ENCODE measurements around the gene FRMD4A. TPM values are rescaled to one million over a fixed set of nuclear protein-coding genes. Genes with fewer than 3 reads are reported as not detected.

The FRMD4A gene
- total and polyA plus RNA-seq, 10 of the 15 experiments (the other 5 are each of a cell fraction or from before 2014, with no cell fraction given), result 17.8 to 75.2 (median 39.1) TPM

DNA sequence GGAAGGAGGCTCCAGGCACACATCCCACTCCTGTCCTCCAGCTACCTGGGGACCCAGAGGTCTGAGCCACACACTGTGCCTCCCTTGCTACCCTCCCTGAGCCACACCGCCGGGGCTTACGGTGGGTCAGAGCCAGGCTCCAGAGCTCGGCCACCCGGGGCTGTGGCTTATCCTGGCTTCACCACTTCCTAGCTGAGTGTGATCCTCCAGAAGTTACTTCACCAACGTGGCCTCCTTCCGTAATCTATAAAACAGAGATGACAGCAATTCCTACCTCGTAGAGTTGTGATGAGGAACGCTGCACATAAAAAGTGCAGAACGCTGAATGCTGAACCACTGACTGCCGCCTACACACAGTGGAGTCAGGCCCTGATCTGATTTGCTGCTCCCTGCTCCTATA is 458.9 kb downstream of the FRMD4A start:
- ChIA-PET SMC1A (ENCODE audit: uncharacterized antibody, unreplicated experiment) (interaction anchor here (1.4 kb wide), 1 partner anchor 83 kb away, joined by 4 read pairs; no protein-coding TSS in a partner anchor), RAD21 (ENCODE audit: unreplicated experiment) (interaction anchor here (1.3 kb wide), 1 partner anchor 40 kb away, joined by 3 read pairs; no protein-coding TSS in a partner anchor), POLR2A (interaction anchor here (1.1 kb wide), 1 partner anchor 110 kb away, joined by 3 read pairs; no protein-coding TSS in a partner anchor), CTCF (interaction anchor here (1.4 to 1.6 kb wide), 2 partner anchors 12 to 16 kb away, joined by 3 read pairs; no protein-coding TSS in a partner anchor)
- H3K4me1 ChIP-seq (ENCODE audit: control insufficient read depth, insufficient read depth, low read length), result peaks cover 5% of the 10 kb centered on the region; the same call in 1 of the 2 replicates
- H3K27me3 ChIP-seq (replicated peaks in 1 of 2; ENCODE audit: control insufficient read depth in 2 of 2, insufficient read depth in 2 of 2, low read length in 1 of 2), result no peaks in the 10 kb centered on the region
- no peaks in the 10 kb centered on the region for H3K79me2 ChIP-seq (ENCODE audit: control insufficient read depth, insufficient read depth, low read length)
- no peak overlapping the region for H3K9ac ChIP-seq (ENCODE audit: control insufficient read depth, insufficient read depth, low read length)
- FAIRE-seq, result no peak
- no peak overlapping the region for H3K27ac ChIP-seq (ENCODE audit: control insufficient read depth, insufficient read depth)
- DNase-seq (ENCODE audit: low read depth, low spot score), result no peak
- H3K36me3 ChIP-seq (ENCODE audit: control insufficient read depth in 2 of 2, insufficient read depth in 2 of 2, low read length in 1 of 2), result no peaks in the 10 kb centered on the region
- in situ Hi-C loops (cut with MboI) (no loop called here), intact Hi-C loops (cut with micrococcal nuclease; ENCODE audit: unreplicated experiment) (no loop called here)
- 66% methylated on average over 11 of the region's 11 CpGs for WGBS (ENCODE audit: insufficient coverage, insufficient replicate concordance, low lambda C conversion rate, missing lambda C conversion rate)
- no peaks in the 10 kb centered on the region; the same call in 2 of the 3 replicates for H3K9me3 ChIP-seq (replicated peaks; ENCODE audit: control insufficient read depth, insufficient read depth, low read length)
- no peak for ATAC-seq
- no peak overlapping the region for H2AFZ ChIP-seq (ENCODE audit: control insufficient read depth, low read depth, low read length)
- BruUV-seq (replicated peaks), result no TSS peak
- H3K4me3 ChIP-seq, result no peak overlapping the region
- no peak for TF ChIP-seq SUPT20H (IDR thresholded peaks at IDR 0.05; ENCODE audit: borderline replicate concordance, control insufficient read depth, low read depth, low read length)
- no peaks in the 10 kb centered on the region for H4K20me1 ChIP-seq (ENCODE audit: control insufficient read depth, insufficient read depth)
- no peak overlapping the region for H3K4me2 ChIP-seq (ENCODE audit: control insufficient read depth, insufficient read depth)

DNA sequence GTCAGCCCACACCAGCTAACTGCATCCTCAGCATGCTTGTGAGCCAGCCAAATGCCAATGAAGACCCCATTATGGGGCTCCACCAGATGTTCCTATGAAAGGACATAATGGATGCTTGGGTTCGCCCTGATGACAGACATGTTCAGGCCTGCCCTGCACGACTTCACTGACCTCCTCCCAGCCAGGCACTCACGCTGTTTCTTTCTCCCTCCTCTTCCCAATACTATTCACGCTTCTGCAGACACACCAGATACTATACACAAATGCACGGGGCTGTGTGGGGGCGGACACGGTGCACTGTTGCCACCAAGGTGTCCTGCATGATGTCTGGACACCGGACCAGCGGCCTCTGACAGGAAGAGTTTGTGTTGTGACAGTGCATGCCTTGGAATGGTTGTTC is 459.7 kb downstream of the FRMD4A start:
- Histone ChIP-seq H3K27me3 (replicated peaks in 1 of 2; ENCODE audit: control insufficient read depth in 2 of 2, insufficient read depth in 2 of 2, low read length in 1 of 2) (no peaks in the 10 kb centered on the region), H3K36me3 (ENCODE audit: control insufficient read depth in 2 of 2, insufficient read depth in 2 of 2, low read length in 1 of 2) (no peaks in the 10 kb centered on the region), H4K20me1 (ENCODE audit: control insufficient read depth, insufficient read depth) (no peaks in the 10 kb centered on the region), H3K4me3 (no peak overlapping the region), H3K27ac (ENCODE audit: control insufficient read depth, insufficient read depth) (no peak overlapping the region), H3K9ac (ENCODE audit: control insufficient read depth, insufficient read depth, low read length) (no peak overlapping the region), H2AFZ (ENCODE audit: control insufficient read depth, low read depth, low read length) (no peak overlapping the region), H3K79me2 (ENCODE audit: control insufficient read depth, insufficient read depth, low read length) (no peaks in the 10 kb centered on the region), H3K4me1 (ENCODE audit: control insufficient read depth, insufficient read depth, low read length) (peaks cover 5% of the 10 kb centered on the region; the same call in 1 of the 2 replicates), H3K9me3 (replicated peaks; ENCODE audit: control insufficient read depth, insufficient read depth, low read length) (no peaks in the 10 kb centered on the region; the same call in 2 of the 3 replicates), H3K4me2 (ENCODE audit: control insufficient read depth, insufficient read depth) (no peak overlapping the region)
- ChIA-PET RAD21 (ENCODE audit: unreplicated experiment) (no interaction called here), SMC1A (ENCODE audit: uncharacterized antibody, unreplicated experiment) (interaction anchor here (1.4 kb wide), 1 partner anchor 82 kb away, joined by 4 read pairs; no protein-coding TSS in a partner anchor), CTCF (interaction anchor here (1.4 to 1.6 kb wide), 2 partner anchors 13 to 15 kb away, joined by 3 read pairs; no protein-coding TSS in a partner anchor), POLR2A (interaction anchor here (1.0 to 1.6 kb wide), 3 partner anchors 10 to 110 kb away, joined by 3 to 4 read pairs (median 3); no protein-coding TSS in a partner anchor)
- no peak for DNase-seq (ENCODE audit: low read depth, low spot score)
- WGBS (ENCODE audit: insufficient coverage, insufficient replicate concordance, low lambda C conversion rate, missing lambda C conversion rate), result 30% methylated on average over 9 of the region's 9 CpGs
- no peak for TF ChIP-seq ZNF207 (IDR thresholded peaks at IDR 0.05; ENCODE audit: borderline replicate concordance)
- no peak for TF ChIP-seq ZBED1 (IDR thresholded peaks at IDR 0.05; ENCODE audit: borderline replicate concordance)
- TF ChIP-seq, protein P1, sequence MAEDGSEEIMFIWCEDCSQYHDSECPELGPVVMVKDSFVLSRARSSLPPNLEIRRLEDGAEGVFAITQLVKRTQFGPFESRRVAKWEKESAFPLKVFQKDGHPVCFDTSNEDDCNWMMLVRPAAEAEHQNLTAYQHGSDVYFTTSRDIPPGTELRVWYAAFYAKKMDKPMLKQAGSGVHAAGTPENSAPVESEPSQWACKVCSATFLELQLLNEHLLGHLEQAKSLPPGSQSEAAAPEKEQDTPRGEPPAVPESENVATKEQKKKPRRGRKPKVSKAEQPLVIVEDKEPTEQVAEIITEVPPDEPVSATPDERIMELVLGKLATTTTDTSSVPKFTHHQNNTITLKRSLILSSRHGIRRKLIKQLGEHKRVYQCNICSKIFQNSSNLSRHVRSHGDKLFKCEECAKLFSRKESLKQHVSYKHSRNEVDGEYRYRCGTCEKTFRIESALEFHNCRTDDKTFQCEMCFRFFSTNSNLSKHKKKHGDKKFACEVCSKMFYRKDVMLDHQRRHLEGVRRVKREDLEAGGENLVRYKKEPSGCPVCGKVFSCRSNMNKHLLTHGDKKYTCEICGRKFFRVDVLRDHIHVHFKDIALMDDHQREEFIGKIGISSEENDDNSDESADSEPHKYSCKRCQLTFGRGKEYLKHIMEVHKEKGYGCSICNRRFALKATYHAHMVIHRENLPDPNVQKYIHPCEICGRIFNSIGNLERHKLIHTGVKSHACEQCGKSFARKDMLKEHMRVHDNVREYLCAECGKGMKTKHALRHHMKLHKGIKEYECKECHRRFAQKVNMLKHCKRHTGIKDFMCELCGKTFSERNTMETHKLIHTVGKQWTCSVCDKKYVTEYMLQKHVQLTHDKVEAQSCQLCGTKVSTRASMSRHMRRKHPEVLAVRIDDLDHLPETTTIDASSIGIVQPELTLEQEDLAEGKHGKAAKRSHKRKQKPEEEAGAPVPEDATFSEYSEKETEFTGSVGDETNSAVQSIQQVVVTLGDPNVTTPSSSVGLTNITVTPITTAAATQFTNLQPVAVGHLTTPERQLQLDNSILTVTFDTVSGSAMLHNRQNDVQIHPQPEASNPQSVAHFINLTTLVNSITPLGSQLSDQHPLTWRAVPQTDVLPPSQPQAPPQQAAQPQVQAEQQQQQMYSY (CRISPR knock-in tag; IDR thresholded peaks at IDR 0.05), result no peak
- no TSS peak for BruUV-seq (replicated peaks)
- intact Hi-C loops (cut with micrococcal nuclease; ENCODE audit: unreplicated experiment), result no loop called here
- in situ Hi-C loops (cut with MboI), result no loop called here
- FAIRE-seq, result no peak
- no peak for ATAC-seq

All from GM12878 (cell line).